ENCODE results near the gene FAM53B.

DNA sequence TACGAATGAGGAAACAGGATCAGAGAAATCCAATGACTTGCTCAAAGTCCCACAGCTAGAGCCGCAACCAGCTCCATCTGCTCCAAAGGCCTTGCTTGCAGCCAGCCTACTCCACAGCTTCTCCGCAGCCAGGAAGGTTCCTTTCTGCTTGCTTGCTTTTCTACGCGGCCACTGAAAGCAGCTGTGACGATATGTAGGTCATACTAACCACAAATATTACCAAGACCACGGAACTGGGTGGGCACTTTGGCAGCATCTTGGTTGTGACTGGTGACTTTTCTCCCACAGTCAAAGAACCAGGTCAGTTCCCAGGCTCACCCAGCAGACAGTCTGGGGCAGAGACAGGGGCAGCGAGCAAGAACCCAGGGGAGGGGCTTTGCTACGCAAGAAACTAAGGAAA lies 86.4 kb downstream of the FAM53B start:
- TF ChIP-seq EZH2 (IDR thresholded peaks at IDR 0.05; ENCODE audit: borderline replicate concordance, low read depth, low read length, poor library complexity, severe bottlenecking) = no peak
- TF ChIP-seq, protein P1, sequence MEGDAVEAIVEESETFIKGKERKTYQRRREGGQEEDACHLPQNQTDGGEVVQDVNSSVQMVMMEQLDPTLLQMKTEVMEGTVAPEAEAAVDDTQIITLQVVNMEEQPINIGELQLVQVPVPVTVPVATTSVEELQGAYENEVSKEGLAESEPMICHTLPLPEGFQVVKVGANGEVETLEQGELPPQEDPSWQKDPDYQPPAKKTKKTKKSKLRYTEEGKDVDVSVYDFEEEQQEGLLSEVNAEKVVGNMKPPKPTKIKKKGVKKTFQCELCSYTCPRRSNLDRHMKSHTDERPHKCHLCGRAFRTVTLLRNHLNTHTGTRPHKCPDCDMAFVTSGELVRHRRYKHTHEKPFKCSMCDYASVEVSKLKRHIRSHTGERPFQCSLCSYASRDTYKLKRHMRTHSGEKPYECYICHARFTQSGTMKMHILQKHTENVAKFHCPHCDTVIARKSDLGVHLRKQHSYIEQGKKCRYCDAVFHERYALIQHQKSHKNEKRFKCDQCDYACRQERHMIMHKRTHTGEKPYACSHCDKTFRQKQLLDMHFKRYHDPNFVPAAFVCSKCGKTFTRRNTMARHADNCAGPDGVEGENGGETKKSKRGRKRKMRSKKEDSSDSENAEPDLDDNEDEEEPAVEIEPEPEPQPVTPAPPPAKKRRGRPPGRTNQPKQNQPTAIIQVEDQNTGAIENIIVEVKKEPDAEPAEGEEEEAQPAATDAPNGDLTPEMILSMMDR (conservative IDR thresholded peaks at IDR 0.05; ENCODE audit: low read depth, low read length) = no peak

Data from A673 (cell line).